D721Med (cell line): ENCODE measurements around the gene TTBK1.

ENCODE experiments used
- DNase-seq: peaks from one replicate; pipeline ENCODE4 v3.0.0; 2011; ENCODE audit warnings: low spot score; ENCODE audit not compliant: insufficient read length
- FAIRE-seq: peaks from 2 replicates; lab custom pipeline; 2011; peaks lifted over from hg19 to GRCh38; lab: Jason Lieb, UNC
- TF ChIP-seq, protein P1 (sequence below): IDR thresholded peaks from 2 replicates; pipeline ENCODE4 v1.5.1; 2012; ENCODE audit warnings: mild to moderate bottlenecking, control low read depth; ENCODE audit not compliant: insufficient read depth; ENCODE audit errors: missing control alignments

The TTBK1 gene

DNA sequence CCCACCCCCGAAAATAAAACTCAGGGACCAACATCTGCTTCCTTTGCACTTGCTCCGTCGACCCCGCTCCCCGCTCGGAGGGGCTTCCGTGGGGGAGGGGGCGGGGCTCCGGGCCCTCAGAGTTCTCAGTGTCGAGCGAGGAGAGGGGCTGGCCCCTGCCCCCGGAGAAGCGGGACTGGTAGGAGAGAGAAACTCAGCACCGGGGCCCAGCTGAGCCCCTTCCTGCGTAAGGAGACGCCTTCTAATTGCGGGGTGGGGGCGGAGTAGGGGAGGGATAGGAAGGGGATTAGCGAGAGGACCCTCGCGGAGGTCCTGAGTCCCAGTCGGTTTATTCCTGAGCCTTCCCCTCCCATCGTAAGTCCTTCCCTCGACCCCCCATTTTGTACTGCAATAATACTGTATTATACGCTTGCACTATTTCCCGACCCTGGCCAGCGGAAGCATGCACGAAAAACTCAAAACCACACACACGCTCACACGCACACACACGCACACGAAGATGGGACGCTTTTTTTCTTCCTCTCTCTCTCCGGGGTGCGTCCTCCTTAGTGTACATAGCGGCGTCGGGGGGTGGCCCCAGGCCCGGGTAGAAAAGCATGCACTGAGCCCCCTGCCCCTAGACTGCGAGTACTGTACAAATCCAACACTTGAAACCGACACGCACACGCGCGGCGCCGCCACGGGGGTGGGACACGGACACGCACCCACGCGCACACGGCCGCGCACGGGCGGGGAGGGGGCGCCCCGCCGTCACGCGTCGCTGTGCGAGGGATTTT lies 32.7 kb downstream of the TTBK1 start:
- peak; percentile 61 for DNase-seq
- FAIRE-seq, result no peak

DNA sequence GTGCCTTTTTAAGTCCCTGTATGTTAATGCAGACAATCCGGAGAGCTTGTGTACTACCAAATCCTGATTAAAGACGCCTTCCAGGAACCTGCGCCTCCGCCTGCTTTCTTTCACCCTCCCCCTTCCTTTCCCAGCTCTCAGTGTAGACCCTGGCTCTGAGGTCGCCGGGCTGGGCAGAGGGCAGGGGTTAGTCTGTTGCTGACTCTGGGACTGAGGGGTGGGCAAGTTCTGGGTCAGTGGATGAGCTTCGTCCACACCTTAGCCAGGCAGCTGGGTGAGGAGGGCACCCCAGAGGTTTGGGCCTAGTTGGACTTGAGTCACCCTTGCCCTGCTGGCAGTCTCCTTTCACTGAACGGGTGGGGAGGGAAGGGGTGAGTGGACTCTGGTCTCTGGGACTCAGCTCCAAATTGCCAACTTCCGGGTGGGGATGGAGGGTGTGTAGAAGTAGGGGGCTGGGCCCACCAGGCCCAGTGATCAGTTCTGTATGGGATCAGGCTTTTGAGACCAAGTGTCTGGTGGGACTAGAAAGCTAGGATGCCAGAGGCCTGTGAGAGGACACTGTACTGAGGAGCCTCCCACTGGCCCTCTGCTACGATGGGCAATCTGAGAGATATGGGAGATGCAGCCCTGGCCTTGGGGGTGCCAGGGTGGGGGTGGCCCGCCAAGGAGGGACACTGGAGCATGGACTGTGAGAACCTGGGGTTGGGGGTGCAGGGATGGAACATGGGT lies 33.5 kb downstream of the TTBK1 start:
- TF ChIP-seq, protein P1, sequence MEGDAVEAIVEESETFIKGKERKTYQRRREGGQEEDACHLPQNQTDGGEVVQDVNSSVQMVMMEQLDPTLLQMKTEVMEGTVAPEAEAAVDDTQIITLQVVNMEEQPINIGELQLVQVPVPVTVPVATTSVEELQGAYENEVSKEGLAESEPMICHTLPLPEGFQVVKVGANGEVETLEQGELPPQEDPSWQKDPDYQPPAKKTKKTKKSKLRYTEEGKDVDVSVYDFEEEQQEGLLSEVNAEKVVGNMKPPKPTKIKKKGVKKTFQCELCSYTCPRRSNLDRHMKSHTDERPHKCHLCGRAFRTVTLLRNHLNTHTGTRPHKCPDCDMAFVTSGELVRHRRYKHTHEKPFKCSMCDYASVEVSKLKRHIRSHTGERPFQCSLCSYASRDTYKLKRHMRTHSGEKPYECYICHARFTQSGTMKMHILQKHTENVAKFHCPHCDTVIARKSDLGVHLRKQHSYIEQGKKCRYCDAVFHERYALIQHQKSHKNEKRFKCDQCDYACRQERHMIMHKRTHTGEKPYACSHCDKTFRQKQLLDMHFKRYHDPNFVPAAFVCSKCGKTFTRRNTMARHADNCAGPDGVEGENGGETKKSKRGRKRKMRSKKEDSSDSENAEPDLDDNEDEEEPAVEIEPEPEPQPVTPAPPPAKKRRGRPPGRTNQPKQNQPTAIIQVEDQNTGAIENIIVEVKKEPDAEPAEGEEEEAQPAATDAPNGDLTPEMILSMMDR, result no peak
- peak; percentile 93 for DNase-seq
- no peak for FAIRE-seq

More for the DNA sequence above, 32.7 kb downstream of the TTBK1 start:
- TF ChIP-seq, protein P1, result no peak

DNA sequence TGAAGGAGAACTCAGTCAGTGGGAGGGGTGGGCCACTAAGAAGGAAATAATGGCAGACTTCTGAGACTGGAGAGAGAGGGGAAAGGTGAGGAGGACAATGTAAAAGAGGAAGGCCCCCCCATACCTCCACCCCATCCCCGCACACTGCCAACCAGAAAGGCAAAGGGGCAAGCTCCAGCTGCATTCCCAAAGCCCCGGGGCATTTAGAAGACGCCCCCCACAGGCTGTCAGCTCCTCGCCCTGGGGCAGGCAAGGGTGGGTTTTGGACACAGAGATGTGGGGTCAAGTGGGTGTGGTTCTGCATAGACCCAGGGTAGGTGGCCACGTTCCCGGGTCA lies 34.0 kb downstream of the TTBK1 start:
- DNase-seq, result no peak
- TF ChIP-seq, protein P1, result no peak
- FAIRE-seq, result no peak

GRCh38 chr6:43277643-43278523 lies 34.6 kb downstream of the TTBK1 start:
- no peak for FAIRE-seq
- no peak for DNase-seq
- TF ChIP-seq, protein P1, result no peak

- no peak for DNase-seq
- TF ChIP-seq, protein P1, result no peak
- no peak for FAIRE-seq
Measured at GRCh38 chr6:43278524-43279078, 35.3 kb downstream of the TTBK1 start.

DNA sequence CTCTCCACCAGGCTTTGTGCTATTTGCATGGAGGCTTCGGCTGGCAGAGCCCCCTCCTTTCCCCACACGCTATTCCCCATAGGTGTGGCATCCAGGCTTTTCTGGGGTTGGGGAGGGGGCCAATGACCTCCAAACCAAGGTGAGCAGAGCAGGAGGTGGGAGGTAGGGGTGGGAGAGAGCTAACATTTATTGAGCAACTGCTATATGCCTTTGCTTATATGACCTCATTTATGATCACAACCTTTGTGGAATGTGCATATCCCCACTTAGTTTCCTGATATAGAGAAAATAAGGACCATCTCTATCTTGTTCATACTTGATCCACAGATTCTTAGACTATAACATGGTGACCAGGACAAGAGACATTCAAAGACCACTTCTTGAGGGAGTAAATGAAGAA lies 37.0 kb downstream of the TTBK1 start:
- DNase-seq, result no peak
- no peak for FAIRE-seq
- TF ChIP-seq, protein P1, result no peak
